HG03439 (cell line): ENCODE measurements around the gene IST1.
"Not testable (repeated sequence)": the region's sequence is repeated elsewhere in the genome, so short reads cannot be mapped to it uniquely, and the experiment has no call there.

ENCODE experiments used
- ATAC-seq: cut with Tn5 transposase; IDR thresholded peaks from one replicate; pipeline ENCODE4 v1.9.1; 2021; ENCODE audit warnings: mild to moderate bottlenecking, moderate library complexity; ENCODE audit not compliant: unreplicated experiment

Gene IST1

DNA sequence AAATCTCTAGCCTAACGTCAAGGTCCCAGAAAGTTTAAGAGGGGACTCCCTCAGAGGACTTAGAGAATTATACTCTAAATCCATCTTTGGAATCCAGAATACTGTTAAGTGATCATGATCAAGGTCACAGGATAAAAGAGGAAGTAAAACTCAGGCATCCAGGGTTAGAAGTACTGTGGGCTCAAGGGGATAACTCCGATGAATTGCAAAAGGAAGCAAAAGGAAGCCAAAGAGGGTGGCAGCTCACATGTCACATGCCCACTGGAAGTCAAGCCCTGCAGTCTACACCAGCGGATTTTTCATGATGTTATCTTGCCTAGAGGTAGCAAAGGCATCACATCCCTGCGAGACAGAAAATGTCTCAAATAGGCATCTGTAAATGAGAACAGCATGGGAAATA is 15.2 kb upstream of the IST1 start:
- no peak for ATAC-seq

GRCh38 chr16:71882505-71883167 is 12.7 kb upstream of the IST1 start:
- peak; percentile 52 for ATAC-seq

GRCh38 chr16:71883168-71883848 is 12.0 kb upstream of the IST1 start:
- ATAC-seq: peak; percentile 47

GRCh38 chr16:71883849-71884638 is 11.3 kb upstream of the IST1 start, which contains the start of gene ZNF821:
Gene ZNF821 (minus strand): TSS chr16:71884182. CDS start chr16:71879946, 4,236 bp downstream.
- ATAC-seq: peak; percentile 45

DNA sequence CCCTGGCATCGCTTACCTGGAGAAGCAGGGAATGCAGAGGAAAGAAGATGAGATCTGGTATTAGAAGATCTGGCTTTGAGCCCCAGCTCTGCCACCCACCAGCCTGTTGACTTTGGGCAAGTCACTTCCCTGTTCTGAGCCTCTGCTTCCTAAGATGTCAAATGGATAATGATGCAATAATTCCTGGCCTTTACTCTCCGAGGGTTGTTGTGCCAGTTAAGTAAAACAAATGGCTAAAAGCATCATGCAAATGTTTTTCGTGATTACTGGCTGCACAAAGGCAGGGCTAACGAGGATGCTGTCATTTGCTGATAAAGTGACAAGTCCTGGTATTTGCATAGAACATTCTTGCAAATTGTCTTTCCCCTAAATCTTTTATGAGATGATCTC is 10.1 kb upstream of the IST1 start:
- ATAC-seq: no peak

- ATAC-seq: no peak
These were observed 6.2 kb upstream of the IST1 start for GRCh38 chr16:71889147-71889546.

DNA sequence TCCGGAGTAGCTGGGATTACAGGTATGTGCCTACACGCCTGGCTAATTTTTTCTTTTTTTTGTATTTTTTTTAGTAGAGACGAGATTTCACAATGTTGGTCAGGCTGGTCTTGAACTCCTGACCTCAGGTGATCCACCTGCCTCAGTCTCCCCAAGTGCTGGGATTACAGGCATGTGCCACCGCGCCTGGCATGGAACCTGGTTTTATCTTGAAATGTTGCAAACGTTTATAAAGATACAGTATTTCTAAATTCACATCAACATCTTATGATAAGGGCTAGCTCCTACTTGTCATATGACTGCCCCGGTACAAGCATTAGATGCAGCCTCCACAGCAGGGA is 1.5 kb upstream of the IST1 start:
- ATAC-seq: no peak

DNA sequence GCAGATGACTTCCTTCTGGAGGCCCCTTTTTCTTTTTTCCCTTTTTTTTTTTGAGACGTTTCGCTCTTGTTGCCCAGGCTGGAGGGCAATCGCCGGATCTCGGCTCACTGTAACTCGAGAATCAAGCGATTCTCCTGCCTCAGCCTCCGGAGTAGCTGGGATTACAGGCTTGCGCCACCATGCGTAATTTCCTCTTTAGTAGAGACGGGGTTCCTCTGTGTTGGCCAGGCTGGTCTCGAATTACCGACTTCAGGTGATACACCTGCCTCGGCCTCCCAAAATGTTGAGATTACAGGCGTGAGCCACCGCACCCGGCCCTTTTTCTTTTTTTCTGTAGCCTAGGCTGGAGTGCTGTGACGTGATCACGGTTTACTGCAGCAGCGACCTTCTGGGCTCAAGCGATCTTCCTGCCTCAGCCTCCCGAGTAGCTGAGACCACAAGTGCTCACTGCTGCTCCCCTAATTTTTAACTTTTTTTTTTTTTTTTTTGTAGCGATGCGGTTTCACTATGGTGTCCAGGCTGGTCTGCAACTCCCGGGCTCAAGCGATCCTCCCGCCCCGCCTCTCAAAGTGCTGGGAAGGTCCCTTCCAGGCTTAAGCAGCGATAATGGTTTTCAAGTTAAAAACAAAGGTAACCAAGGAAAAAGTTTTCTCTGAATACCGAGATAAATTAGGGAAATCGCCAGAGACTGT is 956 bp upstream of the IST1 start:
- ATAC-seq: no peak

- ATAC-seq: peak; percentile 29
These were observed 491 bp downstream of the IST1 start for GRCh38 chr16:71895679-71896365.

- no peak for ATAC-seq
These were observed 1.5 kb downstream of the IST1 start for GRCh38 chr16:71896764-71897368.

DNA sequence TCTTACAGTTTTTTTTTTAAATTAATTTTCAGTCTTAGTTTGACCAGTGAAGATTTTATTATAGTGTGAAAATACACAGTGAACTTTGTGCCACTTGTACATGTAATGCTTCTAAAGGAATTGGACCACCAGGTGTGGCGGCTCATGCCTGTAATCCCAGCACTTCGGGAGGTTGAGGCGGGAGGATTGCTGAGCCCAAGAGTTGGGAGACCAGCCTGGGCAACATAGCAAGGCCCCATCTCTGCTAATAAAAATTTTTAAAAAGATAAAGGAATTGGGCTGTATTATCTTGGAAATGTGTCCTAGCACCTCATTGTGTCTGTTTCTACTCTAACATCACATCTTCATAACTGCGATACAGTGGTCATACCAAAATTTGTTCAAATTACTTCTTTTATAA is 3.8 kb downstream of the IST1 start:
- ATAC-seq: no peak

DNA sequence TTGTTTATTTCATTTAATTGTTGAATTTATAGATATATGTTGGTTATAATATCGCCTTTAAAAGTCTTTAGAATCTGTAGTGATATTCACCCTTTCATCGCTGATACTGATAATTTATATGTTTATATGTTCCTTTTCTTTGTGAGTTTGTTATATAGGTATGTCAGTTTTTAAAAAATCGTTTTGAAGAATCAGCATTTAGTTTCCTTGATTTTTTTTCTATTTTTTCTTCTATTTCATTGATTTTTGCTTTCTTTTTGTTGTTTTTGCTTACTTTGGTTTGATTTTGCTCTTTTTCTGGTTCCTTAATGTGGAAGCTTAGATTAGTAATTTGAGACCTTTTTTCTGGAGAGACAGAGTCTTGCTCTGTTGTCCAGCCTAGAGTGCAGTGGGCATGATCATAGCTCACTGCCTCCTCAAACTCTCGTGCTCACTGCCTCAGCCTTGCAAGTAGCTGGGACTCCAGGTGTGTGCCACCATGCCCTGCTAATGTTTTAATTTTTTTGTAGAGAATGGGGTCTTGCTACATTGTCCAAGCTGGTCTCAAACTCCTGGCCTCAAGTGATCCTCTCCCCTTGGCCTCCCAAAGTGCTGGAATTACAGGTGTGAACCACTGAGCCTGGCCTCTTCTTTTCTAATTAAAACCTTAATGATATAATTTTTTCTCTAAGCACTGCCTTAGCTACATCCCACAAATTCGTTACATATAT is 7.5 kb downstream of the IST1 start:
- no peak for ATAC-seq

DNA sequence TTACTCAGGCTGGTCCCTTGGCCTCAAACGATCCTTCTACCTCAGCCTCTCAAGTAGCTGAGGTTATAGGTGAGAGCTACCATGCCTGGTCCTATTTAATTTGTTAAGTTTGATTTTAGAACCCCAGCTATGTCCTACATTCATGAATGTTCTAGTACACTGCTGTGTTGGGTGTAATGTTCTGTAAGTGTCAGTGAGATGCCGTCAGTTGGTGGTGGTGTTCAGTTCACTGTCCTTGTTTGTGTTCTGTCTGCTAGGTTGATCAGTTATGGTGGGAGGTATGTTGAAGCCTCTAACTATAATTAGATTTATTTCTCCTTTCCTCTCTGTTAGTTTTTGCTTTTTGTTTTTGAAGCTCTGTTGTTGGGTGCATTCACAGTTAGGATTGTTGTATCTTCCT is 8.3 kb downstream of the IST1 start:
- ATAC-seq: no peak

DNA sequence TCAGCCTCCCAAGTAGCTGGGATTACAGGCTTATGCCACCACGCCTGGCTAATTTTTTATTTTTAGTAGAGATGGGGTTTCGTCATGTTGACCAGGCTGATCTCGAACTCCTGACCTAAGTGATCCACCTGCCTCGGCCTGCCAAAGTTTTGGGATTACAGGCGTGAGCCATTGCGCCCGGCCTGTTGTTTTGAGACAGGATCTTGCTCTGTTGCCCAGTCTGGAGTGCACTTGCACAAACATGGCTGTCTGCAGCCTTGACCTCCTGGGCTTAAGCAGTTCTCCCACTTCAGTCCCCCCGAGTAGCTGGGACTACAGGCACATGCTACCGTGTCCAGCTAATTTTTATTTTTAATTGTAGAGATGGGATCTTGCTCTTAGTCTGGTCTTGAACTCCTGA is 8.9 kb downstream of the IST1 start:
- ATAC-seq: no peak

- ATAC-seq: not testable (repeated sequence)
These were observed 10.4 kb downstream of the IST1 start for GRCh38 chr16:71905765-71906164.

DNA sequence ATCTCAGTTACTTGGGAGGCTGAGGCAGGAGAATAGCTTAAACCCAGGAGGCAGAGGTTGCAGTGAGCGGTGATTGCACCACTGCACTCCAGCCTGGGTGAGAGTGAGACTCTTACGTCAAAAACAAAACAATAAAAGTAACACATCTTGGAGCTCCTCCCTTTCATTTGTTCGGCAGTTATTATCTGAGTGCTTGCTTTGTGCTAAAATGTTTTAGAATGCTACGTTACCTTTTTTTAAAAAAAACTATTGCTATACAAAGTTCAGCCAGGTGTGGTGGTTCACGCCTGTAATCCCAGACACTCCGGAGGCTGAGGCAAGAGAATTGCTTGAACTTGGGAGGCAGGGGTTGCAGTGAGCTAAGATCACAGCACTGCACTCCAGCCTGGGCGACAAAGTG is 15.8 kb downstream of the IST1 start:
- ATAC-seq: no peak

GRCh38 chr16:71912534-71913275 is 17.4 kb downstream of the IST1 start:
- no peak for ATAC-seq

- ATAC-seq: no peak
These were observed 19.5 kb downstream of the IST1 start for GRCh38 chr16:71914802-71915201.

- ATAC-seq: no peak
These were observed 20.0 kb downstream of the IST1 start for GRCh38 chr16:71915350-71915749.
